K562 (cell line): Measurements from ENCODE around the gene DUS1L. TPM values are rescaled to one million over a fixed set of nuclear protein-coding genes. Genes with fewer than 3 reads are reported as not detected.

Experiments
- ATAC-seq: fragments of 200-7000 bp; cut with Tn5 transposase; 3 replicates; pipeline ENCODE4 v1.9.1; 2020; ENCODE audit warnings: moderate library complexity
- BruUV-seq: library from RNA; stranded (reverse); fragments of 400-500 nt; replicated peaks from 2 replicates; lab custom pipeline; 2021; lab: Mats Ljungman, UMichigan
- CTCF ChIA-PET: fragments of 300-600 bp; formaldehyde crosslinking; extraction: SDS; loops from one replicate; lab custom pipeline; 2021; ENCODE audit warnings: low intra/inter-chr PET ratio; lab: Yijun Ruan, JAX
- POLR2A ChIA-PET: fragments of 300-600, 350-650 bp; sonication (Branson Sonifier 250); formaldehyde crosslinking; extraction: SDS; loops from one replicate; lab custom pipeline; 2021; ENCODE audit warnings: antibody characterized with exemption, inconsistent platforms; lab: Yijun Ruan, JAX
- DNase-seq, 4 experiments: peaks; one replicate each; pipeline versions ENCODE4 v3.0.0 to v3.0.0-alpha.2; 2011 to 2018; ENCODE audit warnings: low spot score in 3 of 4, mixed read lengths in 3 of 4; ENCODE audit errors: extremely low read depth in 1 of 4
- FAIRE-seq: peaks from 2 replicates; lab custom pipeline; 2011; peaks lifted over from hg19 to GRCh38; lab: Jason Lieb, UNC
- H2AFZ ChIP-seq: 2 replicates; pipeline ENCODE4 v1.6.0; 2011; ENCODE audit warnings: low read depth, low read length, control low read depth, inconsistent platforms
- H3K27ac ChIP-seq: fragments of 200-600 bp; 3 replicates; pipeline ENCODE4 v1.8.0; 2011; ENCODE audit warnings: low read depth, mild to moderate bottlenecking, control low read depth, inconsistent platforms, low read length, moderate library complexity, mixed read lengths; ENCODE audit errors: extremely low read depth
- H3K27me3 ChIP-seq, 2 experiments: fragments of 300-600 bp in 1 of 2; 2 replicates in 1 of 2; 3 replicates in 1 of 2; pipeline versions ENCODE4 v1.6.0 to v1.8.0; 2011; ENCODE audit warnings: inconsistent platforms in 2 of 2, low read length in 2 of 2, mild to moderate bottlenecking in 1 of 2, mixed read lengths in 1 of 2, moderate library complexity in 1 of 2; ENCODE audit not compliant: control insufficient read depth in 2 of 2, insufficient read depth in 2 of 2
- H3K36me3 ChIP-seq: fragments of 300-600 bp; 3 replicates; pipeline ENCODE4 v1.8.0; 2011; ENCODE audit warnings: mild to moderate bottlenecking, low read length, inconsistent platforms; ENCODE audit not compliant: control insufficient read depth, insufficient read depth
- H3K4me1 ChIP-seq, 2 experiments: fragments of 200-600 bp in 1 of 2; replicated peaks in 1 of 2; 2 replicates in 1 of 2; 3 replicates in 1 of 2; pipeline versions ENCODE4 v1.5.1 to v1.8.0; 2011; ENCODE audit warnings: inconsistent platforms in 2 of 2, low read length in 2 of 2, mild to moderate bottlenecking in 1 of 2, mixed read lengths in 1 of 2, moderate library complexity in 1 of 2; ENCODE audit not compliant: control insufficient read depth in 2 of 2, insufficient read depth in 2 of 2
- H3K4me2 ChIP-seq: 2 replicates; pipeline ENCODE4 v1.6.1; 2011; ENCODE audit warnings: low read length, control low read depth, inconsistent platforms, mixed read lengths; ENCODE audit not compliant: insufficient read depth
- H3K4me3 ChIP-seq: fragments of 200-600 bp; sonication (generic), shearing (Covaris generic); 2 replicates; pipeline ENCODE4 v1.5.1; 2016; ENCODE audit warnings: control low read depth, inconsistent platforms
- H3K79me2 ChIP-seq: fragments of 200-600 bp; 3 replicates; pipeline ENCODE4 v1.8.0; 2011; ENCODE audit warnings: low read length, inconsistent platforms; ENCODE audit not compliant: control insufficient read depth, insufficient read depth
- H3K9ac ChIP-seq, 2 experiments: 2 replicates each; pipeline versions ENCODE4 v1.6.0 to v1.6.1; 2011; ENCODE audit warnings: low read depth in 2 of 2, low read length in 2 of 2, control low read depth in 1 of 2, inconsistent platforms in 1 of 2, mild to moderate bottlenecking in 1 of 2, mixed read lengths in 1 of 2; ENCODE audit not compliant: insufficient read depth in 1 of 2
- H3K9me1 ChIP-seq: one replicate; pipeline ENCODE4 v1.6.0; 2011; ENCODE audit warnings: inconsistent platforms, mild to moderate bottlenecking, low read length, moderate library complexity; ENCODE audit not compliant: control insufficient read depth, insufficient read depth
- H3K9me3 ChIP-seq: replicated peaks from 2 replicates; pipeline ENCODE4 v1.5.1; 2011; ENCODE audit warnings: low read depth, low read length, inconsistent platforms; ENCODE audit not compliant: control insufficient read depth, insufficient read depth
- H4K20me1 ChIP-seq: replicated peaks from 2 replicates; pipeline ENCODE4 v1.6.1; 2011; ENCODE audit warnings: low read length, inconsistent platforms, mixed read lengths; ENCODE audit not compliant: control insufficient read depth, insufficient read depth
- CREM ChIP-seq: IDR thresholded peaks from 2 replicates; pipeline ENCODE4 v1.6.1; 2014; ENCODE audit warnings: antibody characterized with exemption, low read depth
- HNRNPLL ChIP-seq: fragments of 200-400 bp; formaldehyde crosslinking; IDR thresholded peaks from 2 replicates; pipeline ENCODE4 v1.6.1; 2017; ENCODE audit warnings: low read length, low read depth, mild to moderate bottlenecking; ENCODE audit not compliant: poor library complexity, severe bottlenecking
- JUND ChIP-seq, 2 experiments: IDR thresholded peaks; 2 replicates in 1 of 2; 3 replicates in 1 of 2; pipeline ENCODE4 v1.6.1; 2011; ENCODE audit warnings: borderline replicate concordance in 2 of 2, low read depth in 2 of 2, low read length in 2 of 2, improper control_type of control experiment in 1 of 2, missing biosample characterization in 1 of 2, missing genetic modification characterization in 1 of 2, missing genetic modification reagents in 1 of 2
- MGA ChIP-seq: fragments of 450-650 bp; IDR thresholded peaks from 2 replicates; pipeline ENCODE4 v1.6.1; 2016; ENCODE audit warnings: mild to moderate bottlenecking, moderate library complexity
- NR2C2 ChIP-seq, 2 experiments: fragments of 200-800 bp in 1 of 2; sonication (Bioruptor generic) in 1 of 2; sonication (generic) in 1 of 2; formaldehyde crosslinking in 1 of 2; IDR thresholded peaks; 2 replicates each; pipeline versions ENCODE4 v1.6.1 to v1.8.0; 2016 to 2022; ENCODE audit warnings: mild to moderate bottlenecking in 1 of 2, missing compliant biosample characterization in 1 of 2, missing genetic modification characterization in 1 of 2, missing genetic modification reagents in 1 of 2
- RCOR1 ChIP-seq, 2 experiments: IDR thresholded peaks; 2 replicates each; pipeline ENCODE4 v1.6.1; 2012; ENCODE audit warnings: low read depth in 2 of 2, low read length in 2 of 2, borderline replicate concordance in 1 of 2, improper control_type of control experiment in 1 of 2
- WGBS: fragments of 100-300 bp; shearing (Covaris generic); methylation state at CpG from one replicate; pipeline ENCODE4 v1.1.6; 2016; ENCODE audit warnings: low coverage, mixed read lengths; ENCODE audit not compliant: insufficient coverage; ENCODE audit errors: missing lambda C conversion rate; 5-methylcytosine and 5-hydroxymethylcytosine counted together
- in situ Hi-C: fragments of 300-500 bp; cut with MboI; formaldehyde crosslinking; loops from 4 replicates; pipeline ENCODE4 v1.15.0; 2018; ENCODE audit warnings: inconsistent platforms, mixed read lengths
- intact Hi-C: fragments of 100-400 bp; cut with micrococcal nuclease; formaldehyde crosslinking; loops from 2 replicates; pipeline ENCODE4 v1.14.2; 2022
- polyA plus RNA-seq, 8 experiments: library from polyadenylated mRNA; depleted of rRNA in 4 of 8; stranded (reverse) in 5 of 8; unstranded in 3 of 8; fragments of >200 nt; fragmentation: Nextera tagmentation in 2 of 8; fragmentation: Illumina TruSeq in 1 of 8; extraction: Ambion mirVana in 2 of 8; extraction: Trizol in 1 of 8; gene quantifications; 2 replicates each; pipeline versions ENCODE4 v1.2.1 to v1.2.3, GENCODE V29; 2011 to 2014; ENCODE audit warnings: inconsistent platforms in 1 of 8, missing spikeins in 1 of 8
- total RNA-seq, 7 experiments: library from RNA; depleted of rRNA in 6 of 7; stranded (reverse); fragments of >200 nt in 6 of 7; fragmentation: Illumina TruSeq in 2 of 7; extraction: Trizol in 2 of 7; gene quantifications; 2 replicates each; pipeline versions ENCODE4 v1.2.1 to v1.2.3, GENCODE V29; 2011 to 2021; ENCODE audit warnings: low replicate concordance in 1 of 7

DUS1L gene
- total and polyA plus RNA-seq, 9 of the 15 experiments (the other 6 are each of a cell fraction or from before 2014, with no cell fraction given), result 7.8 to 210 (median 83.9) TPM

GRCh38 chr17:82103553-82104451 is 38.2 kb upstream of the DUS1L start:
- peak overlapping the region; percentile 10; the same call in 1 of the 2 replicates for H3K4me2 ChIP-seq
- TF ChIP-seq CREM, result 0 out of 2 replicates have a peak, but pooled peaks have one; percentile 29
- TF ChIP-seq MGA, result peak; percentile 53; the same call in 1 of the 2 replicates
- TF ChIP-seq NR2C2 (CRISPR knock-in tag; IDR thresholded peaks at IDR 0.05), result peak; percentile 60; the same call in 1 of the 2 replicates
- peak; percentile 85 for TF ChIP-seq NR2C2 (tag; IDR thresholded peaks at IDR 0.05)
- TF ChIP-seq RCOR1 (IDR thresholded peaks at IDR 0.05; ENCODE audit: borderline replicate concordance in 1 of 2, low read depth in 2 of 2, low read length in 2 of 2), result peak in 1 of 2 experiments; percentile 32; a peak in 1 of 4 replicates
- TF ChIP-seq HNRNPLL, result peak; percentile 18
- 0 out of 2 replicates have a peak, but pooled peaks have one; percentile 5 for TF ChIP-seq JUND (IDR thresholded peaks at IDR 0.05; ENCODE audit: borderline replicate concordance, low read depth, low read length)
- TF ChIP-seq JUND (tag; IDR thresholded peaks at IDR 0.05; ENCODE audit: borderline replicate concordance, low read depth, low read length), result peak; percentile 17; the same call in 1 of the 3 replicates

More at GRCh38 chr17:82103553-82104451, 38.2 kb upstream of the DUS1L start:
- Histone ChIP-seq H3K9ac (peak overlapping the region; percentile 13 to 88; a peak in 3 of 4 replicates), H4K20me1 (no peaks in the 10 kb centered on the region), H3K27me3 (no peaks in the 10 kb centered on the region), H3K36me3 (peaks cover 9% of the 10 kb centered on the region; the same call in 2 of the 3 replicates), H3K4me3 (no peak overlapping the region), H3K9me3 (no peaks in the 10 kb centered on the region), H3K4me1 (peaks cover 33 to 94% of the 10 kb centered on the region in 2 experiments), H3K27ac (peak overlapping the region; percentile 39; the same call in 2 of the 3 replicates), H3K79me2 (peaks cover 16% of the 10 kb centered on the region), H3K9me1 (no peaks in the 10 kb centered on the region), H2AFZ (no peak overlapping the region)
- in situ Hi-C loops, result no loop called here
- CTCF ChIA-PET, result no interaction called here
- POLR2A ChIA-PET, result interaction anchor here (0.5 to 1.6 kb wide), 5 partner anchors 7 to 190 kb away, joined by 3 to 5 read pairs (median 4); no protein-coding TSS in a partner anchor
- intact Hi-C loops, result no loop called here
- WGBS, result 21% methylated on average over 24 of the region's 24 CpGs
- no TSS peak for BruUV-seq
- ATAC-seq (peak; percentile 51), DNase-seq (peak; percentile 50 to 79 (median 59)), FAIRE-seq (peak; percentile 72)
